Inflammatory macrophage treated with lipopolysaccharide for 1 hour (primary cell): Measurements from ENCODE around the gene SMG7.

ENCODE experiments used
- DNase-seq, 2 donors: peaks; one replicate each; pipeline ENCODE4 v3.0.0-alpha.2; 2020 to 2022

SMG7 gene

DNA sequence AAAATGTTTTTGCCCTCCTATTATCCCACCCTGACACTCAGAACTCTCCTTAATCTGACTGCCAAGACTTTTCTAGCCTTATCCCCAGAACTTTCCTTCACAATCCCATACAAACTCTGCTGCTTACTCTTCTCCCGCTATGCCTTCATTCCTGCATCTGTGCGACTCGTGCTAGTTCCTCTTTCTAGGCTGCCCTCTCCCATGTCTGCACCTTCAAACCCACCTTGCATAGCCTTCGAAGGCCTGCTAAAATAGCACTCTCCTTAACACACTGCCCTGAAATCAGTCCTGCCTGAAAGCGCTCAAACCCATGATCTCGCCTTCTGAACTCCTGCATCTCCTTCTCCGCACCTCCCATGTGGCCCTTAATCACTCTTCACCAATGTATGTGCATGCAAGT lies 120.4 kb downstream of the SMG7 start:
- DNase-seq, result no peak

DNA sequence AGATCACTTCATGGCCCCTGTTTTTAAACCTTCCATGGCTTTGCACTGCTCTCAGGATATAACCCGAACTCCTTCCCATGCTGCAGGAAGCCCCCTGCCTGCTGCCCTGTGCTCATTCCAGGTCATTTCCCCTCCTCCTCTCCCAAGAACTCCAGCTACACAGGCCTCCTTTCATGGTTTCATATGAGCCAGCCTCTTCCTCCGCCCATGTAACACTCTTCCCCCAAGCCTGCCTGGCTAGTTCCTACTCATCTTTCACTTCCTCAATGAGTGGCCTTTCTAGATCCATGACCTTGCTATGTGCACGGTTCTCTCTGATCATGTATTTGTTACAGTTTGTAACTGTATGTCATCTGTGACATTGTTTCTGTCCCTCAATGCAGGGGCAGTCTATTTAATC lies 121.1 kb downstream of the SMG7 start:
- DNase-seq, result peak; percentile 80 to 86

DNA sequence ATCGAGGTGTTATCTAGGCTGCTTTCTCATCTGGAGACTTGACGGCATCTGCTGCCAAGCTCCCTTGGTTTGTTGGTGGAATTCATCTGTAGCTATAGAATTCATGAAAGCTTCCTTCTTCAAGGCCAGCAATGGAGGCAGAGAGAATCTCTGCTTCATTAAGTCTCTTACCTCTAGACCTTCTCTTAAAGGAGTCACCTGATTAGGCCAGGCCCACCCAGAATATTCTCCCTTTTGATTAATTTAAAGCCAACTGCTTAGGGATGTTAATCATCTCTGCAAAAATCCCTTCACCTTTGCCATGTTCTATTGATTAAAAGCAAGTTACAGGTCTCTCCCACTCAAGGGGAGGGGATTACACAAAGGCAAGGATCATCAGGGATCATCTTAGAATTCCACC lies 123.2 kb downstream of the SMG7 start:
- no peak for DNase-seq

DNA sequence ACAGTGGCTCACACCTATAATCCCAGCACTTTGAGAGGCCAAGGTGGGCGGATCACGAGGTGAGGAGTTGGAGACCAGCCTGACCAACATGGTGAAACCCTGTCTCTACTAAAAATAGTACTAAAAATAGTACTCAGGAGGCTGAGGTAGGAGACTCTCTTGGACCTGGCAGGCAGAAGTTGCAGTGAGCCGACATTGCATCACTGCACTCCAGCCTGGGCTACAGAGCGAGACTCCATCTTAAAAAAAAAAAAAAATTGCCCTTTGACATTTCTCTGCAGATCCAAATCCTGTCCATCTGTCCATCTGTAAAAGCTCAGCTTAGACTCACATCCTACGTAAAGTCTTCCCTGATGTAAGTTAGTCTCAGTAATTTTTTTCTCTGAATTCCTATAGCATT lies 124.2 kb downstream of the SMG7 start:
- no peak for DNase-seq

DNA sequence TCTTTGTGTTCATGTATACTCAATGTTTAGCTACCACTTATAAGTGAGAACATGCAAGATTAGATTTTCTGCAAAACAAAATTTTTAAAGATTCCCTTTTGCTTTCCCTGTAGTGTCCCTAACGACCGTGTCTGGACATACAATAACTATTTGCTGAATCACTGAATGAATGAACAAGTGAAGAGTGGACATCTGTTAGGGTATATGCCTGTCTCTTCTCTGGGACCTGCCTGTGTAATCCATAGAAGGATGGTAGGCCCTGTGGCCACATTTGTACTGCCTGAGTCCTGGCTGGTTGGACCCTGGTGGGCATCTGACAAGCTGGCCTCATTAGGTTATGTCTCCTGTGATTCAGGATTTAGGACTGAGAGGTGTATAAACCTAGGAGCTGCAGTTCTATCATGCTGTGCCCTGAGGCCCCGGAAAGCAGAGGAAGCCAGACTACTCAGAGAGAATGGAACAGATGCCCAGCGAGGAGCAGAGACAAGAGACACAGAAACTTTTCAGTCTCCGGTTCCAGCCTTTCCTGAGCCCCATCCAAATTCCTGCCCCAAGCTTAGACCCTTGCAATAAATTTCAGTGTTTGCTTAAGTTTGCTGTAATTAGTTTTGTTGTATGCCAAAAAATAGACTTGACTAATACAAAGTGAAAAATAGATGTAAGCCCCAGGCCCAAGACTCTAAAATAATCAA lies 125.5 kb downstream of the SMG7 start:
- no peak for DNase-seq

DNA sequence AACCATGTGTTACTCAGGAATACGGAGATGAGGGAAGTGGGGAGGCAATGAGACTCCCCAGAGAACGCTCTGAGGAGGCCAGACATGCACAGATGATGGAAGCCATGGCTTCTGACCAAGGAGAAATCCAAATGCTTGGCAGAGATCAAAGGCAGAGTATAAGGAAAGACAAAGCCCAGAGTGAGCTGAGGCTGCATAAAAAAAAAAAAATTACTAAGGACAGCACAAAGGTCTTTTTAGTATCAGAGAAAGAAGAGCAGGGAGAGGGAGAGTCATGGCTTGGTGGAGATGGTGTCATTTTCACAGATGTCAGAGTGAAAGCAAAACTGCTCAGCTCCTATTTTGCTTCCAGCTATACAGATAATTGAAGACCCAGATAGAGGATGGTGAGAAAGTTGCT lies 126.1 kb downstream of the SMG7 start:
- no peak for DNase-seq

DNA sequence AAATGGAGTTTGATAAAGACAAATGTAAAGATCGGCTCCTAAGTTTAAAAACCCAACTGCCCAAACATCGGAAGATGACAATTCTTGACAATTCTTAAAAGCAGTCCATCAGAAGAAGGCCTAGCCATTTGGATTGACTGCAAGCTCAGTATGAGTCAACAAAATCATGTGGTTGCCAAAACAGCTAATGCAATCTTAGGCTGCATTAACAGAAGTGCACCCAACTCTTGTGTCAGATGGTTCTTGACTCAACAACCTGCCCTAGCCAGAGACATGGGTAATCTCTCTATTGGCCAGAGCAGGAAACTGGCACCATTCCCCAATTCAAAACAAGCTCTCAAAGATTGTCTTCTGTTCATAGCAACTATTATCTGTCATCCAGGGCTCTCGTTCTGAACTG lies 127.8 kb downstream of the SMG7 start:
- DNase-seq, result peak; percentile 89 to 97

DNA sequence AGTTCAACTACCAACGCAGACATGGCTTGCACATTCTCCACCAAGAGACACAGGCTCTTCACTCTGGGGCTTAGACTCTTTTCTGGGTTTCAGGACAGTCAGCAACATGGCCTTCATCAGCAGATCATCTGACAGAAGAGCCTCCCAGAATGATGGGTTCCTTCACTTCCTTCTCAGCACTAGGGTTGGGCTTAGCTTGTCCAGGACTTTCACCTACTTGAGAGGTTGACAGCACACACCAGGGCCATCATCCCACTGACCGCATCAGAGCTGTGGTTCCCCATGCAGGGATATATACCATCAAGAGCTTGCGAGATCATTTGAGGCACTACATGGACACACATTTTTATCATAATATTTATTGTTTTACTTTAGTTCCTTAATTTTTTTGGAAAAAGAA lies 128.3 kb downstream of the SMG7 start:
- DNase-seq, result peak in 1 of 2 donors; percentile 73

DNA sequence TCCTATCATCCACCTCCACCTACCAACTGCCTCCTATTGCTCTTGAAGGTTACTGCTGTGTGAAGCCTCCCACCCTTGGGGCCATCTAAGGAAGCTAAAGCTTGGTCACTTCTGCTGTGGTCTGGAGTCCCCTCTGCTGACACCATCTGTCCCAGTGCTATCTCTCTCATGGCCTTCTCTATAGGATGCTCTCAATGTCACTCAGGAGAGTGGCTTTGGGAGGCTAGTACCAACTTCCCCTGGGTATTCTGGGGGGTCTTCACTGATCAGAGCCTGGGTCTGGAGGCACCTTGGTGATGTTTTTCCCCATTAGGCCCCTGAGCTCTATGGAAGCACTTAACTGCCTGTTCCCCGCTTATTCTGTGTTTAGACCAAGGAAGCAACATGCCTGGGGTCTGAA lies 130.2 kb downstream of the SMG7 start:
- no peak for DNase-seq
